Measurements from ENCODE around the gene RPS19BP1.

The RPS19BP1 gene

DNA sequence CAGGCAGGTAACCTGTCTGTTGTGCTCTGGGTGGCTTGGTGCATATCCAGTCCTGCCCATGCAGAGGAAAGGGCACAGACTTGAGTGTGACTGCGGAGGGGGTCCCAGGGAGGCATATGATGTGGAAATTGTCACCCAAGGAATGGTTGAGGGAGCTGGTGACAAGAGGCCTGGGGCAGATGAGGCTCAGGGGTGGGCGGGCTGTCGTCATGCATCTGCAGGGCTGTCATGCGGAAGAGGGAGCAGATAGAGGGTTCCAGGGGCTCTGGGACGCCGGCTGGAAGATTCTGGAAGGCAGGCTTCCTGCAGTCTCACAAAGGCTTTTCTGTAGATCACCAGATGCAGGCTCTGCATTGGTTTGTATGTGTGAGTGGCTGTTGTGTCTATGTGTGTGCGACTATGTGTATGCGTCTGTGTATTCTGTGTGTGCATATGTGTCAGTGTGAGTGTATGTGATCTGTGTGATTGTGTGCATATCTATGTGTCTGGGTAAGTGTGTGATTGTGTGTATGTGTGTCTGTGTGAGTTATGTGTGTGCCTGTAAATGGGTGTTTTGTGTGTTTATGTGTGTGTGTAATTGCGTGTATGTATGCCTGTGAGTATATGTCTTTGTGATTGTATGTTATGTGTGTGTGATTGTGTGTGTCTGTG is 30.4 kb upstream of the RPS19BP1 start:
- no peak for TF ChIP-seq MAX (IDR thresholded peaks at IDR 0.05)
- no peak for TF ChIP-seq EGR1 (IDR thresholded peaks at IDR 0.05)
- TF ChIP-seq YY1 (IDR thresholded peaks at IDR 0.05; ENCODE audit: low read depth) = no peak
- TF ChIP-seq USF1 (IDR thresholded peaks at IDR 0.05) = no peak
- TF ChIP-seq, protein P1, sequence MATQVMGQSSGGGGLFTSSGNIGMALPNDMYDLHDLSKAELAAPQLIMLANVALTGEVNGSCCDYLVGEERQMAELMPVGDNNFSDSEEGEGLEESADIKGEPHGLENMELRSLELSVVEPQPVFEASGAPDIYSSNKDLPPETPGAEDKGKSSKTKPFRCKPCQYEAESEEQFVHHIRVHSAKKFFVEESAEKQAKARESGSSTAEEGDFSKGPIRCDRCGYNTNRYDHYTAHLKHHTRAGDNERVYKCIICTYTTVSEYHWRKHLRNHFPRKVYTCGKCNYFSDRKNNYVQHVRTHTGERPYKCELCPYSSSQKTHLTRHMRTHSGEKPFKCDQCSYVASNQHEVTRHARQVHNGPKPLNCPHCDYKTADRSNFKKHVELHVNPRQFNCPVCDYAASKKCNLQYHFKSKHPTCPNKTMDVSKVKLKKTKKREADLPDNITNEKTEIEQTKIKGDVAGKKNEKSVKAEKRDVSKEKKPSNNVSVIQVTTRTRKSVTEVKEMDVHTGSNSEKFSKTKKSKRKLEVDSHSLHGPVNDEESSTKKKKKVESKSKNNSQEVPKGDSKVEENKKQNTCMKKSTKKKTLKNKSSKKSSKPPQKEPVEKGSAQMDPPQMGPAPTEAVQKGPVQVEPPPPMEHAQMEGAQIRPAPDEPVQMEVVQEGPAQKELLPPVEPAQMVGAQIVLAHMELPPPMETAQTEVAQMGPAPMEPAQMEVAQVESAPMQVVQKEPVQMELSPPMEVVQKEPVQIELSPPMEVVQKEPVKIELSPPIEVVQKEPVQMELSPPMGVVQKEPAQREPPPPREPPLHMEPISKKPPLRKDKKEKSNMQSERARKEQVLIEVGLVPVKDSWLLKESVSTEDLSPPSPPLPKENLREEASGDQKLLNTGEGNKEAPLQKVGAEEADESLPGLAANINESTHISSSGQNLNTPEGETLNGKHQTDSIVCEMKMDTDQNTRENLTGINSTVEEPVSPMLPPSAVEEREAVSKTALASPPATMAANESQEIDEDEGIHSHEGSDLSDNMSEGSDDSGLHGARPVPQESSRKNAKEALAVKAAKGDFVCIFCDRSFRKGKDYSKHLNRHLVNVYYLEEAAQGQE (IDR thresholded peaks at IDR 0.05; ENCODE audit: low read depth) = no peak
- TF ChIP-seq ZBTB7A (IDR thresholded peaks at IDR 0.05; ENCODE audit: low read depth) = no peak
- TF ChIP-seq TCF12 (IDR thresholded peaks at IDR 0.05; ENCODE audit: low read depth) = no peak
- TF ChIP-seq CREB1 (IDR thresholded peaks at IDR 0.05; ENCODE audit: low read depth) = no peak
- no peak for TF ChIP-seq NFIC (IDR thresholded peaks at IDR 0.05)
- no peak for TF ChIP-seq FOXM1 (IDR thresholded peaks at IDR 0.05; ENCODE audit: borderline replicate concordance, low read depth)
- TF ChIP-seq CEBPB (IDR thresholded peaks at IDR 0.05) = no peak
- TF ChIP-seq EP300 (IDR thresholded peaks at IDR 0.05; ENCODE audit: borderline replicate concordance) = no peak
- TF ChIP-seq RAD21 (IDR thresholded peaks at IDR 0.05; ENCODE audit: low read depth) = no peak
- TF ChIP-seq TAF1 (IDR thresholded peaks at IDR 0.05; ENCODE audit: low read depth) = no peak
- no peak for TF ChIP-seq TEAD4 (IDR thresholded peaks at IDR 0.05)

DNA sequence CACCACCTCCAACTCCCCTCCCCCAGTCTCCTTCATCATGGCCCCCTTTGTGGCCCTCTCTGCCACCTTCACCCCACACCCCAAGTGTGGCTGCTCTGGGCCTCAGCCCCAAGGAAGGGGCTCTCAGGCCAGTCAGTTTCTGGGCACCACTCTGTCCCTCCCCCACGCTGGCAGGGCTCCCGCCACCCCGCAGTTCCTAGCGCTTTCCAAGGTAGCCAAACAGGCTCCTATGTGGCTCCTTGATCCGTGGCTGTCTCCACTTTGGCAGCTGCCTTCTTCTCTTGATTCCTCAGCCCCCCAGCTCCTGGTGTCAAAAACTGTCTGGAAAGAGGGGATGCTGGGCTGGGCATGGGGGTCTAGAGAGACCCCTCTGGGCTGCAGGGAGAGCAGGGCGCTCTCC is 27.6 kb upstream of the RPS19BP1 start:
- no peak for TF ChIP-seq MAX (IDR thresholded peaks at IDR 0.05)
- peak; percentile 84 for TF ChIP-seq NFIC (IDR thresholded peaks at IDR 0.05)
- TF ChIP-seq, protein P1 (IDR thresholded peaks at IDR 0.05; ENCODE audit: low read depth) = peak; percentile 77

DNA sequence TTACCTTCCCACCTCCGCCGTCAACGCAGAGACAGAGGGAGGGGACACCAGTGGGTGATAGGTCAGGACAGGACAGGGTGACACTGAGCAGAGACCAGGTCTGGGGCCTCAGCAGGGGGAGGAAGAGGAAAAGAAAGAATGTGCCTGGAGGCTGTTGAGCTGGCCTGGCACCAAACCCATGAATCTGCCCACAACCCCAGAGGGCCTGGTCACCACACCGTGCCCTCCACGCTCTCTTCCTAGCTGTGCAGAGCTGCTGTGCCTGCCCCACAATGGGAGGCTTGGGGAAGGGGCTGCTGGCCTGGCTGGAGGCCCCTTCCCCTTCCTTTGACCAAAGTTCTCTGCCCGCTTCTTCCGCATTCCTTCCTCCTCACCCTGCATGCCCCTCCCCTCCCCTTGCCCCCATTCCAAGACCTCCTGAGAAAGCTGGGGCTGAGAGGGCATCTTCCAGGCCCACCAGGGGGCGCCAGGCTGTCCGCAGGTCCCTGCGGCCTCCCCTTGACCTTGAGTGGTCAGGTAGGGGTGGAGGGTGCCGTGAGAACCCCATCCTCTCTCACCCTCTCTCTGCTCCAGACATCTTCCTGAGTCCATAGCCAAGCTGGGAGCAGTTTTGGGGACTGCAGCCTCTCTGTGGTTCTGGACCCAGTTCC is 27.0 kb upstream of the RPS19BP1 start:
- TF ChIP-seq RAD21 (IDR thresholded peaks at IDR 0.05; ENCODE audit: low read depth) (peak; percentile 60), TEAD4 (IDR thresholded peaks at IDR 0.05) (no peak), ZBTB7A (IDR thresholded peaks at IDR 0.05; ENCODE audit: low read depth) (0 out of 2 replicates have a peak, but pooled peaks have one; percentile 57)

- TF ChIP-seq CREB1 (IDR thresholded peaks at IDR 0.05; ENCODE audit: low read depth) (no peak), EGR1 (IDR thresholded peaks at IDR 0.05) (no peak), FOXM1 (IDR thresholded peaks at IDR 0.05; ENCODE audit: borderline replicate concordance, low read depth) (no peak)
These were observed 26.4 kb upstream of the RPS19BP1 start for GRCh38 chr22:39558950-39559349.

DNA sequence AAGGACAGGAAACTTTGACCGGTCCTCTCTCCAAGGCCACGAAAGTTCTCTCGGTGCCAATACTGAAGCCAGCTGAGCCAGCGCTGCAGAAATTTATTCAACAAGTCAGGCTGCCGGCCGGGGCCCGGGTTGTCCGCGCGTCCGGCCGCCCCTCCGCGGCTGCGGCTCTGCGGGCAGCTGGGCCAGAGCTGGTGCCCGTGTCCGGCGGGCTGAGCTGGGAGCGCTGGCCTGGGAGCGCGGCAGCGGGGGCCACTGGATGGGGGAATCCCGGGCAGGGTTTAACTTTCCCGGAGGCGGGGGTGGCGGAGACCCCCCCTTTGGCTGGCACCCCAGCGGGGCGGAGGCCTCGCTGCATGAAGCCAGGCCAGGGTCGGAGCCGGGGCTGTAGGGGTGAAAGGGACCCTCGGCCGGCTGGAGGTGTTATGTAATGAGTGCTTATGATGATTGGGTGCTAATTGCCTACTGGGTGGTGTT is 25.7 kb upstream of the RPS19BP1 start:
- no peak for TF ChIP-seq TAF1 (IDR thresholded peaks at IDR 0.05; ENCODE audit: low read depth)
- TF ChIP-seq YY1 (IDR thresholded peaks at IDR 0.05; ENCODE audit: low read depth) = no peak
- no peak for TF ChIP-seq FOXM1 (IDR thresholded peaks at IDR 0.05; ENCODE audit: borderline replicate concordance, low read depth)
- TF ChIP-seq ZBTB7A (IDR thresholded peaks at IDR 0.05; ENCODE audit: low read depth) = no peak
- no peak for TF ChIP-seq MAX (IDR thresholded peaks at IDR 0.05)
- no peak for TF ChIP-seq TEAD4 (IDR thresholded peaks at IDR 0.05)
- no peak for TF ChIP-seq NFIC (IDR thresholded peaks at IDR 0.05)
- TF ChIP-seq EGR1 (IDR thresholded peaks at IDR 0.05) = no peak
- TF ChIP-seq CEBPB (IDR thresholded peaks at IDR 0.05) = no peak
- TF ChIP-seq, protein P1 (IDR thresholded peaks at IDR 0.05; ENCODE audit: low read depth) = no peak
- TF ChIP-seq USF1 (IDR thresholded peaks at IDR 0.05) = no peak
- no peak for TF ChIP-seq TCF12 (IDR thresholded peaks at IDR 0.05; ENCODE audit: low read depth)
- TF ChIP-seq RAD21 (IDR thresholded peaks at IDR 0.05; ENCODE audit: low read depth) = no peak
- TF ChIP-seq EP300 (IDR thresholded peaks at IDR 0.05; ENCODE audit: borderline replicate concordance) = no peak
- TF ChIP-seq CREB1 (IDR thresholded peaks at IDR 0.05; ENCODE audit: low read depth) = no peak
